Mesothelial cell of epicardium (in vitro differentiated cells): ENCODE results near the gene REC8. TPM values are rescaled to one million over a fixed set of nuclear protein-coding genes. Genes with fewer than 3 reads are reported as not detected.

ENCODE experiments used
- DNase-seq, 2 experiments: peaks; one replicate each; pipeline ENCODE4 v3.0.0; 2021; ENCODE audit warnings: low spot score in 2 of 2; ENCODE audit not compliant: unreplicated experiment in 2 of 2
- H3K27ac Mint-ChIP-seq: 2 replicates; pipeline ENCODE4 v1.8.0; 2021; ENCODE audit warnings: mixed read lengths
- H3K27me3 Mint-ChIP-seq: 2 replicates; pipeline ENCODE4 v1.8.0; 2021; ENCODE audit warnings: low read depth, mixed read lengths
- H3K36me3 Mint-ChIP-seq: 2 replicates; pipeline ENCODE4 v1.8.0; 2021; ENCODE audit warnings: mixed read lengths
- H3K4me1 Mint-ChIP-seq: 2 replicates; pipeline ENCODE4 v1.8.0; 2021; ENCODE audit warnings: mixed read lengths
- H3K4me3 Mint-ChIP-seq: 2 replicates; pipeline ENCODE4 v1.8.0; 2021; ENCODE audit warnings: mild to moderate bottlenecking, moderate library complexity, mixed read lengths
- H3K9me3 Mint-ChIP-seq: 2 replicates; pipeline ENCODE4 v1.8.0; 2021; ENCODE audit warnings: mixed read lengths
- total RNA-seq: library from RNA; stranded (reverse); gene quantifications from 3 replicates; pipeline ENCODE4 v1.2.1, GENCODE V29; 2021
- TF ChIP-seq, protein P1 (sequence below): fragments of 200-600 bp; sonication (generic); IDR thresholded peaks from one replicate; pipeline ENCODE4 v1.5.0; 2021; ENCODE audit warnings: antibody characterized with exemption; ENCODE audit not compliant: unreplicated experiment

REC8 gene
- total RNA-seq, 1 donor from 2014 or later: 486 TPM

DNA sequence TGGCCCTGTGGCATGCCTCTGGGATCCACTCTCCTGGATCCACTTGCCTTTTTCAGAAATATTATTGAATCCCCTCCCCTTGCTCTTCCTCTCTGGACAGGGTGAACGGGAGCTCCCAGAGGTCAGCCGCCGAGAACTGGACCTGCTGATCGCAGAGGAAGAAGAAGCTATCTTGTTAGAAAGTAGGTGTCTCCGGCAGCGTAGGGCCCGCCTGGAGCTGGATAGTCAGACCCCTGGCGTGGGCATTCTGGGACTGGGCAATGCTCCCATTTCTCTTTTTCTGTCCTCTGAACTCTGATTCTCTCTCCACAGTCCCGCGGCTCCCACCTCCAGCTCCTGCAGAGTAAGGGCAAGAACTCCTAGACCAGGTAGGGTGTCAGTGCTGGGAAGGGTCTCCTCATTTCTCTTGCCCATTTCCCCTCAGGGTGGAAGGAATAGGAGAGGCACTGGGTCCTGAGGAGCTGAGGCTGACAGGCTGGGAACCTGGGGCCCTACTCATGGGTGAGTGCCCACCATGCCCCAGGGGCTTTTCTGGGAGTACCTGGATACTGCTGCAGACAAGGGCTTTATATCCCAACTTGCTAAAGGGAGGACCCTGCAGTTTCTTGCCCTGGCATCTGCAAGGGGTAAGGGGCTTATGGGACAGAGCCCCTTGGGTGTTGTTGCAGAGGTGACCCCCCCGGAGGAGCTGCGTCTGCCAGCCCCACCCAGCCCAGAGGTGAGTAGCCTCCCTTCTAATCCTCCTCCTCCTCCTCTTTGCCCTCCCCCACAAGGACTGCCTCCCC, 5.4 kb downstream of the REC8 start:
- peak overlapping the region; percentile 30 for H3K4me3 Mint-ChIP-seq
- peak overlapping the region; percentile 82 for H3K27ac Mint-ChIP-seq

DNA sequence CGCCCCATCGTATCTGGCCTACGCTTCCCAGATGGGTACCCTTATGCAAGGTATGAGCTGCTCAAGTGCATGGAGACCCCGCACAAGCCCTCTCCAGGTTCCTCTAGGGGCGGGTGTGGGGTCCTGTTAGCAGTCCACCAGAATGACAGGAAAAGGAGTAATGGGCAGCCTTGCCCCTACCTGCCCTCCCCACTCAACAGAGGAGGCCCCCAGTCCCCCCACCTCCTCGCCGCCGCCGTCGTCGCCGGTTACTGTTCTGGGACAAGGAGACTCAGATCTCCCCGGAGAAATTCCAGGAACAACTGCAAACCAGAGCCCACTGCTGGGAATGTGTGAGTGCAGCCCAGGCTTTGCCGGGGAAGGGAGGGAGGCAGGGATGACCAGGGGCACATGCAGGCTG, 6.0 kb downstream of the REC8 start:
- peak overlapping the region; percentile 59 for H3K27ac Mint-ChIP-seq
- H3K4me3 Mint-ChIP-seq: no peak overlapping the region
- H3K4me1 Mint-ChIP-seq: peaks cover 39% of the 10 kb centered on the region
- H3K9me3 Mint-ChIP-seq: no peaks in the 10 kb centered on the region
- no peaks in the 10 kb centered on the region for H3K27me3 Mint-ChIP-seq
- peaks cover 26% of the 10 kb centered on the region for H3K36me3 Mint-ChIP-seq
- DNase-seq: no peak
- TF ChIP-seq, protein P1, sequence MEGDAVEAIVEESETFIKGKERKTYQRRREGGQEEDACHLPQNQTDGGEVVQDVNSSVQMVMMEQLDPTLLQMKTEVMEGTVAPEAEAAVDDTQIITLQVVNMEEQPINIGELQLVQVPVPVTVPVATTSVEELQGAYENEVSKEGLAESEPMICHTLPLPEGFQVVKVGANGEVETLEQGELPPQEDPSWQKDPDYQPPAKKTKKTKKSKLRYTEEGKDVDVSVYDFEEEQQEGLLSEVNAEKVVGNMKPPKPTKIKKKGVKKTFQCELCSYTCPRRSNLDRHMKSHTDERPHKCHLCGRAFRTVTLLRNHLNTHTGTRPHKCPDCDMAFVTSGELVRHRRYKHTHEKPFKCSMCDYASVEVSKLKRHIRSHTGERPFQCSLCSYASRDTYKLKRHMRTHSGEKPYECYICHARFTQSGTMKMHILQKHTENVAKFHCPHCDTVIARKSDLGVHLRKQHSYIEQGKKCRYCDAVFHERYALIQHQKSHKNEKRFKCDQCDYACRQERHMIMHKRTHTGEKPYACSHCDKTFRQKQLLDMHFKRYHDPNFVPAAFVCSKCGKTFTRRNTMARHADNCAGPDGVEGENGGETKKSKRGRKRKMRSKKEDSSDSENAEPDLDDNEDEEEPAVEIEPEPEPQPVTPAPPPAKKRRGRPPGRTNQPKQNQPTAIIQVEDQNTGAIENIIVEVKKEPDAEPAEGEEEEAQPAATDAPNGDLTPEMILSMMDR: no peak

More for the DNA sequence above, 5.4 kb downstream of the REC8 start:
- Mint-ChIP-seq H3K36me3 (peaks cover 26% of the 10 kb centered on the region), H3K27me3 (no peaks in the 10 kb centered on the region), H3K4me1 (peaks cover 43% of the 10 kb centered on the region), H3K9me3 (no peaks in the 10 kb centered on the region)
- DNase-seq: no peak
- TF ChIP-seq, protein P1: no peak

DNA sequence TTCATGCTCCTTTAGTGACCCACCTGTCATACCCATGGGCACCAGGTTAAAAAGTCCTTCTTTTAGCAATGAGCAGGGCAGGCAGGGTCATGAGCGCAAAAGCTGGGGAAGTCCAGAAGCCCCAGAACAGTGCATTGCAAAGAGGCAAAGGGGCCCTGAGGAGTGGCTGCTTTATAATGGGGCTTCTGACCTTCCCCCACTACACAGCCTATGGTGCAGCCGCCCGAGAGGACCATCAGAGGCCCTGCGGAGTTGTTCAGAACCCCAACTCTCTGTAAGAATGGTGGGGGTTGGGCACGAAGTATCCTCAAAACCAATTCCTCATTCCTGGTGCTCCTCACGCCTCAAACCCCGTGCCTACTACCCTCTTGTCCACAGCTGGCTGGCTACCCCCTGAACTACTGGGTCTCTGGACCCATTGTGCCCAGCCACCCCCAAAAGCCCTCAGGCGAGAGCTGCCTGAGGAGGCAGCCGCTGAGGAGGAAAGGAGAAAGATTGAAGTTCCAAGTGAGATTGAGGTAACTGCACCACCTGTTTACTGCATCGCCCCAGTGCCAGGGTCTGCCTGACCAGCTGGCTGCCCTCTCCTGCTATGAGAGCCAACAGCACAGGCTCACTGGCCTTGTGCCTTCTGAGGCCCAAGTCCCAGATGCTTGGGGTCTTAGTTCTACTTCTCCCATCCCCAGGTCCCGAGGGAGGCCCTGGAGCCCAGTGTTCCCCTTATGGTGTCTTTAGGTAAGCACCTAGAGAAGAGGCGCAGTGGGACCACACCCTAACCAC, 6.7 kb downstream of the REC8 start:
- Mint-ChIP-seq H3K4me1 (peaks cover 32% of the 10 kb centered on the region), H3K36me3 (peaks cover 30% of the 10 kb centered on the region), H3K27ac (peak overlapping the region; percentile 66), H3K4me3 (no peak overlapping the region), H3K27me3 (no peaks in the 10 kb centered on the region), H3K9me3 (no peaks in the 10 kb centered on the region)
- TF ChIP-seq, protein P1: no peak
- DNase-seq: no peak

DNA sequence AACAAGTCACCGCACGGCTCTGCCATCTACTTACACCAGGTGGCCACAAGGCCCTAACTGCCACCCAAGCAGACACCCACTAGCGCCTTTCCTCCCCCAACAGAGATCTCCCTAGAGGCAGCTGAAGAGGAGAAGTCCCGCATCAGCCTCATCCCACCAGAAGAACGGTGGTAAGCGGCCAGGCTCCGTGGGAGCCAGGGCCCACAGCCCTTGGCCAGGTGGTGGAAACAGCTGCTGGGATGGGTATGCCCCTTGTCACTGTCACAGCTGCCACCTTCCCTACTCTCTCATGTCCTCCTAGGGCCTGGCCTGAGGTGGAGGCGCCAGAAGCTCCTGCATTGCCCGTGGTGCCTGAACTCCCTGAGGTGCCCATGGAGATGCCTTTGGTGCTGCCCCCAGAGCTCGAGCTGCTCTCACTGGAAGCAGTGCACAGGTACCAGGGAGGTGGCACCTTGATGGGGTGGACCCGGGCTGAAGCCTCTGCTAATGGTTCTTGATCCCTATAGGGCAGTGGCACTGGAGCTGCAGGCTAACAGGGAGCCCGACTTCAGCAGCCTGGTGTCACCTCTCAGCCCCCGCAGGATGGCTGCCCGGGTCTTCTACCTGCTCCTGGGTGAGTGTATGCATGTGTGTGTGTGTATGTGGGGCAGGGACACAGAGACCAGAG, 7.5 kb downstream of the REC8 start:
- TF ChIP-seq, protein P1: no peak
- Mint-ChIP-seq H3K4me1 (peaks cover 25% of the 10 kb centered on the region), H3K27me3 (no peaks in the 10 kb centered on the region), H3K36me3 (peaks cover 28% of the 10 kb centered on the region), H3K27ac (peak overlapping the region; percentile 88), H3K4me3 (no peak overlapping the region), H3K9me3 (no peaks in the 10 kb centered on the region)
- DNase-seq: no peak

DNA sequence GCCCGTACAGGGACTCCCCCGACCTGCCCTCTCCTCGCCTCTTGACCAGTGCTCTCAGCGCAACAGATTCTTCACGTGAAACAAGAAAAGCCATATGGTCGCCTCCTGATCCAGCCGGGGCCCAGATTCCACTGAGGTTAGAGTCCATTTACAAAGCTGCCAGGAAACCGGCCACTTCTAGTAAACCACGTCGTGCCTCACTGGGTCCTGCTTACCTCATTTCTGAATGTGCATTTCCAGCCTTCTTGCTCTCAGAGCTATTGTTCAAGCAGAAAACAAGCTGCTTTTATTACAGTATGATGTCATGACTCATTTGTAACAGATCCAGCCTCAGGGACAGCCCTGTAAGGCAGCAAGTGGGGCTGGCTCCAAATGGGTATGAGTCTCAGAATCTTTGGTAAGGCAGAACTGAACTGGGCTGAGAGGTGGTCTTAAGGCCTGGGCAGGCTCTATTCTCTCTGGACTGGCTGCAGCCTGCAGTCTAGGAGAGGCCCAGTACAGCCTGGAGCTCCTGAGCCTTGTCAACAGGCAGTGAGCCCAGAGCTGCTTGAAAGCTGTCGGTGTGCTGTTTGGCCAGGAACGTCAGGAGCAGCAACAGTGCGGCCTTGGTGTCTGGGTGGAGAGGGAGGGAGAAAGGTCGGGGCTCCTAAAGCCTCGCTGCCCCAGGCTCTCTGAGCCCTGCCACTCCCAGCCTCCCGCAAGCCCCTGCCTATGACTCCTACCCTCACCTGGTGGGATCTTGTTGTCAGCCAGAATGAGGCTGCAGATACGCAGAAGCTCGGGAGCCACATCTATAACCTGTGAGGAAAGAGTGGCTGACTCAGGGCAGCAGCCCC, 8.3 kb downstream of the REC8 start:
- DNase-seq: no peak
- Mint-ChIP-seq H3K9me3 (no peaks in the 10 kb centered on the region), H3K27ac (peak overlapping the region; percentile 88), H3K36me3 (peaks cover 22% of the 10 kb centered on the region), H3K4me1 (peaks cover 17% of the 10 kb centered on the region), H3K27me3 (no peaks in the 10 kb centered on the region), H3K4me3 (no peak overlapping the region)
- TF ChIP-seq, protein P1: no peak
